IPS DF 4.7 (cell line): Measurements from ENCODE around the gene ENTHD1.

ENCODE experiments used
- DNase-seq: peaks from one replicate; pipeline ENCODE4 v3.0.0-alpha.2; 2013; ENCODE audit warnings: low spot score; ENCODE audit errors: extremely low read depth

The ENTHD1 gene

GRCh38 chr22:39800790-39801520, 92.6 kb downstream of the ENTHD1 start:
- DNase-seq, result no peak

- DNase-seq, result no peak
Measured at GRCh38 chr22:39797528-39798147, 95.9 kb downstream of the ENTHD1 start.

GRCh38 chr22:39789788-39790187, 103.8 kb downstream of the ENTHD1 start:
- DNase-seq, result no peak

GRCh38 chr22:39785232-39785631, 108.3 kb downstream of the ENTHD1 start:
- no peak for DNase-seq

- no peak for DNase-seq
Measured at GRCh38 chr22:39777716-39778454, 115.7 kb downstream of the ENTHD1 start.

GRCh38 chr22:39776295-39777009, 117.1 kb downstream of the ENTHD1 start:
- no peak for DNase-seq

GRCh38 chr22:39773976-39774539, 119.5 kb downstream of the ENTHD1 start:
- no peak for DNase-seq

- DNase-seq, result no peak
Measured at GRCh38 chr22:39773503-39773902, 120.1 kb downstream of the ENTHD1 start.

GRCh38 chr22:39771486-39771885, 122.1 kb downstream of the ENTHD1 start:
- no peak for DNase-seq

- DNase-seq, result no peak
Measured at GRCh38 chr22:39765661-39766060, 127.9 kb downstream of the ENTHD1 start.

- no peak for DNase-seq
Measured at GRCh38 chr22:39765046-39765445, 128.5 kb downstream of the ENTHD1 start.

GRCh38 chr22:39763276-39763675, 130.3 kb downstream of the ENTHD1 start:
- DNase-seq, result no peak

- DNase-seq, result no peak
Measured at GRCh38 chr22:39750759-39751158, 142.8 kb downstream of the ENTHD1 start.

GRCh38 chr22:39748877-39749276, 144.7 kb downstream of the ENTHD1 start:
- no peak for DNase-seq

- DNase-seq, result no peak
Measured at GRCh38 chr22:39746600-39747262, 146.8 kb downstream of the ENTHD1 start.

GRCh38 chr22:39745789-39746188, 147.8 kb downstream of the ENTHD1 start:
- DNase-seq, result no peak

- DNase-seq, result no peak
Measured at GRCh38 chr22:39744353-39744752, 149.2 kb downstream of the ENTHD1 start.

GRCh38 chr22:39743935-39744334, 149.6 kb downstream of the ENTHD1 start:
- no peak for DNase-seq

- DNase-seq, result no peak
Measured at GRCh38 chr22:39739338-39740027, 154.1 kb downstream of the ENTHD1 start.

GRCh38 chr22:39738746-39739145, 154.8 kb downstream of the ENTHD1 start:
- no peak for DNase-seq
